GM12873 (cell line): ENCODE data around the gene CRADD.

Experiments used
- CTCF ChIP-seq: IDR thresholded peaks from 2 replicates; pipeline ENCODE4 v1.5.1; 2012; ENCODE audit warnings: low read depth, mild to moderate bottlenecking, moderate library complexity, low read length, control low read depth; ENCODE audit not compliant: insufficient read depth; ENCODE audit errors: missing control alignments

Gene CRADD

GRCh38 chr12:93865751-93866150 lies 188.6 kb downstream of the CRADD start:
- no peak for TF ChIP-seq CTCF

- TF ChIP-seq CTCF, result no peak
These were observed 191.6 kb downstream of the CRADD start for GRCh38 chr12:93868771-93869170.

- TF ChIP-seq CTCF, result no peak
These were observed 193.0 kb downstream of the CRADD start for GRCh38 chr12:93870020-93870795.

GRCh38 chr12:93873561-93873960 lies 196.4 kb downstream of the CRADD start:
- no peak for TF ChIP-seq CTCF

- no peak for TF ChIP-seq CTCF
These were observed 198.0 kb downstream of the CRADD start for GRCh38 chr12:93875157-93875556.

- TF ChIP-seq CTCF, result no peak
These were observed 199.2 kb downstream of the CRADD start for GRCh38 chr12:93876360-93876759.

GRCh38 chr12:93877446-93877845 lies 200.3 kb downstream of the CRADD start:
- TF ChIP-seq CTCF, result no peak
